ENCODE data around the gene DUXB.

DUXB gene

DNA sequence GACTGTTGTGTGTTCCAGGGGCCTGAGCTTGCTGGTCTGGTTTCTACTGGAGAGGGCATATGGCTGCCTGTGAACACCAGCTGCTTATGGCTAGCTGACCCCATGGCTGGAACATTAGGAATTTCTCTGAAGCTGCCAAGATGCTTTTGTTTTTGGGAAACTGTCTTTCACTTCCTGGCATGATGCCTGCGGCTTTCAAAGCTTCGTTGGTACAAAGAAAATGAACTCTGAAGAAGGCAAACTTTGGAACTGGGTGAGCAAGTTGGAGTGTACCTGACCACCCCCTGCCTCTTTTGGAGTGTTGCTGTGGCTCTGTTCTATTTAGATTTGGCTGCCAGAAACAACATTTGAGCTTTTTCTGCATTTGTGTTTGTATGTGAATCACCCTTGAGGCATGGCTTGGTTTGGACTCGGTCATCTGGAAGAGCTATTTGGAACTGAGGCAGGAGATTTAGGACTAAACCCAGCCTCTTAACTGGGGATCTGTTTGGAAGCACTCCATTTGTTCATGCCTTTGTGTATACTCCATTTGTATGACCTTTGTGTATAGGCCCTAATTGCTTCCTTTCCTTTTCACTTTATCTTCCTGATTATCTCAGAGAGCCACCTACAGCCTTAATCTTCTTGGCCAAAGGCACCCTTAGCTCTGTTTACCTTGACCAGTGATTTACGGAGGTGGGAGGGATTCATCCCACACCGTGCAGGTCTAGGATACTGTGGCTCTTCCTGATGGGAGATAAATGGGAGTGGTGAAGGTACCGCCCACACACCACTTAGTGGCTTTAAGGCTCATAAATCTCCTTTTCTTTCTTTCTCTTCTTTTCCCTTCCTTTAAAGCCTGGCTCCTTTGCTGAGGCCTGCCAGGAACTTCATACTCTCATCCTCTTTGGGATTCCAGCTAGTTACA is 32.3 kb upstream of the DUXB start:
- TF ChIP-seq MYC (IDR thresholded peaks at IDR 0.05; ENCODE audit: low read depth, low read length) (no peak), POLR2A (IDR thresholded peaks at IDR 0.05; ENCODE audit: extremely low read depth, insufficient read length) (no peak)
- TF ChIP-seq, protein P1, sequence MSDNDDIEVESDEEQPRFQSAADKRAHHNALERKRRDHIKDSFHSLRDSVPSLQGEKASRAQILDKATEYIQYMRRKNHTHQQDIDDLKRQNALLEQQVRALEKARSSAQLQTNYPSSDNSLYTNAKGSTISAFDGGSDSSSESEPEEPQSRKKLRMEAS (IDR thresholded peaks at IDR 0.05; ENCODE audit: low read depth, low read length) = no peak
- TF ChIP-seq, protein P2, sequence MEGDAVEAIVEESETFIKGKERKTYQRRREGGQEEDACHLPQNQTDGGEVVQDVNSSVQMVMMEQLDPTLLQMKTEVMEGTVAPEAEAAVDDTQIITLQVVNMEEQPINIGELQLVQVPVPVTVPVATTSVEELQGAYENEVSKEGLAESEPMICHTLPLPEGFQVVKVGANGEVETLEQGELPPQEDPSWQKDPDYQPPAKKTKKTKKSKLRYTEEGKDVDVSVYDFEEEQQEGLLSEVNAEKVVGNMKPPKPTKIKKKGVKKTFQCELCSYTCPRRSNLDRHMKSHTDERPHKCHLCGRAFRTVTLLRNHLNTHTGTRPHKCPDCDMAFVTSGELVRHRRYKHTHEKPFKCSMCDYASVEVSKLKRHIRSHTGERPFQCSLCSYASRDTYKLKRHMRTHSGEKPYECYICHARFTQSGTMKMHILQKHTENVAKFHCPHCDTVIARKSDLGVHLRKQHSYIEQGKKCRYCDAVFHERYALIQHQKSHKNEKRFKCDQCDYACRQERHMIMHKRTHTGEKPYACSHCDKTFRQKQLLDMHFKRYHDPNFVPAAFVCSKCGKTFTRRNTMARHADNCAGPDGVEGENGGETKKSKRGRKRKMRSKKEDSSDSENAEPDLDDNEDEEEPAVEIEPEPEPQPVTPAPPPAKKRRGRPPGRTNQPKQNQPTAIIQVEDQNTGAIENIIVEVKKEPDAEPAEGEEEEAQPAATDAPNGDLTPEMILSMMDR (IDR thresholded peaks at IDR 0.05; ENCODE audit: low read depth, low read length) = no peak
- no peak overlapping the region for H3K4me3 ChIP-seq (ENCODE audit: low read depth, low read length)
- no peak for DNase-seq (ENCODE audit: low read depth)

DNA sequence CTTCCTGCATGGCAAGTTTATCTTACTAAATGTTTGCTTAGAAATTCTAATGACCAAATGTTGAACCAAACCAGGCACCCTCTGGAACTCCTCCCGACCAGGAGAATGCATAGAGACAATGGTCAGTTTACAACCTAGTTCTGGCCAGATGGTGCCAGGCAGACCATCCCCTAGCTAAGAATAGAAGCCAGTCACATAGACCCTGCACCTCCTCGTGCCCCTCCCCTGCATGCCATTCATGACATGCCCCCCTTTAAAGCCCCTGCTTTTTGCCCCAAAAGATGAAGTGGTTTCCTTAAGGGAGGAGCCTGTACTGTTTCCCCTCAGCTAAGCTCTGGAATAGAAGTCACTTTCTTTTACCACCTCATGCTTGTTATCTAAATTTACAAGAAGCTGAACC is 31.6 kb upstream of the DUXB start:
- TF ChIP-seq, protein P1 (IDR thresholded peaks at IDR 0.05; ENCODE audit: low read depth, low read length) = no peak
- TF ChIP-seq, protein P2 (IDR thresholded peaks at IDR 0.05; ENCODE audit: low read depth, low read length) = no peak
- no peak for TF ChIP-seq MYC (IDR thresholded peaks at IDR 0.05; ENCODE audit: low read depth, low read length)
- no peak for TF ChIP-seq POLR2A (IDR thresholded peaks at IDR 0.05; ENCODE audit: extremely low read depth, insufficient read length)
- H3K4me3 ChIP-seq (ENCODE audit: low read depth, low read length) = no peak overlapping the region
- no peak for DNase-seq (ENCODE audit: low read depth)

DNA sequence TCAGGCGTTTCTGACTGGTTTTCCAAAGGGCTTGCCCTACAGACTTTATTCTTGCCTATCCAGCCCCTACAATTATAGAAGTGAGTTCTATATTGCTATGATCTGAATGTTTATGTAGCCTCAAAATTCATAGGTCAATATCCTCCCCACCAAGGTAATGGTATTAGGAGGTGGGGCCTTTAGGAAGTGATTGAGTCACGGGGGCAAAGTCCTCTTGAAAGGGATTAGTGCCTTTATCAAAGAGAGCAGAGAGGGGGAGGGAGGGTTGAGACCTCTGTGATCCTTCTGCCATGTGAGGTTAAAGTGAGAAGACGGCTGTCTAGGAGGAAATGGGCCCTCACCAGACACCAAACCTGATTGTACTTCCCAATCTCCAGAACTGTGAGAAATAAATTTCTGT is 26.0 kb upstream of the DUXB start:
- TF ChIP-seq MYC (IDR thresholded peaks at IDR 0.05; ENCODE audit: low read depth, low read length) (no peak), POLR2A (IDR thresholded peaks at IDR 0.05; ENCODE audit: extremely low read depth, insufficient read length) (no peak)
- TF ChIP-seq, protein P2 (IDR thresholded peaks at IDR 0.05; ENCODE audit: low read depth, low read length) = no peak
- TF ChIP-seq, protein P1 (IDR thresholded peaks at IDR 0.05; ENCODE audit: low read depth, low read length) = no peak
- DNase-seq (ENCODE audit: low read depth) = no peak
- H3K4me3 ChIP-seq (ENCODE audit: low read depth, low read length) = no peak overlapping the region

- DNase-seq (ENCODE audit: low read depth) = no peak
- TF ChIP-seq POLR2A (IDR thresholded peaks at IDR 0.05; ENCODE audit: extremely low read depth, insufficient read length) (no peak), MYC (IDR thresholded peaks at IDR 0.05; ENCODE audit: low read depth, low read length) (no peak)
- TF ChIP-seq, protein P2 (IDR thresholded peaks at IDR 0.05; ENCODE audit: low read depth, low read length) = no peak
- TF ChIP-seq, protein P1 (IDR thresholded peaks at IDR 0.05; ENCODE audit: low read depth, low read length) = no peak
- no peak within 1 kb of the TSS for H3K4me3 ChIP-seq (ENCODE audit: low read depth, low read length)
Measured at GRCh38 chr16:75726390-75726789, 25.1 kb upstream of the DUXB start, which contains the start of gene CPHXL. Gene CPHXL (minus strand): TSS chr16:75726490. CDS start chr16:75726442, 48 bp downstream.

DNA sequence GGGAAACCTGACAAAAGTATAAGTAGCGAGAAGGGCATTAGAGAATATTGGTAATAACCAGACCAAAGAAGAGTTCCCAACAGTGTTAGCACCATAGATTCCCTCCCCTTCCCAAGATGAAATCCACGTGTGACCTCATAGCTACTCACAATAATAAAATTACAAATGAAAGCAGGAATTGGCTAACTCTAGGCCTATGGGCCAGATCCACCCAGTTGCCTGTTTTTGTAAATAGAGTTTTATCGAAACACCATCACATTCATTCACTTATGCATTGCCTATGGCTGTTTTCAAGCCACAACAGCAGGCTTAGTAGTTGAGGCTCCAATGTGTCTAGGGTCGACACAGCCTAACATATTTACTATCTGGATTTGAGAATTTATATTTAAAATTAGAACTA is 17.2 kb upstream of the DUXB start:
- no peak for TF ChIP-seq POLR2A (IDR thresholded peaks at IDR 0.05; ENCODE audit: extremely low read depth, insufficient read length)
- no peak for TF ChIP-seq MYC (IDR thresholded peaks at IDR 0.05; ENCODE audit: low read depth, low read length)
- TF ChIP-seq, protein P2 (IDR thresholded peaks at IDR 0.05; ENCODE audit: low read depth, low read length) = no peak
- TF ChIP-seq, protein P1 (IDR thresholded peaks at IDR 0.05; ENCODE audit: low read depth, low read length) = no peak
- H3K4me3 ChIP-seq (ENCODE audit: low read depth, low read length) = no peak overlapping the region
- DNase-seq (ENCODE audit: low read depth) = no peak

Data from NB4 (cell line).